ENCODE results near the gene BCL7C. TPM values are rescaled to one million over a fixed set of nuclear protein-coding genes. Genes with fewer than 3 reads are reported as not detected.

Gene BCL7C
- total RNA-seq, 1 donor from 2014 or later = 34.6 TPM

DNA sequence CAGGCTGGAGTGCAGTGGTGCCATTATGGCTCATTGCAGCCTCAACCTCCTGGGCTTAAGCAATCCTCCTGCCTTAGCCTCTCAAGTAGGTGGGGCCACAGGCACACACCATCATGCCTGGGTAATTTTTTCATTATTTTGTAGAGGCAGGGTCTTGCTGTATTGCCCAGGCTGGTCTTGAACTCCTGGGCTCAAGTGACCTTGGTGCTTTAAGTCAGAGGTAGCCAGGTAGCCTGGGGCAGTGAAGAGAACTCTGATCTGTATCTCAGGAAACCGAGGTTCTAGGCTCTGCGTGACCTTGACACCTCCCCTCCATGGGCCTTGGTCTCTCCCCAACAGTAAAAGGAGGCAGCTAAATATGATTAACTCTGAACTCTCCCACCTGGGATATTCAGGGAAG lies 5.9 kb upstream of the BCL7C start:
- DNase-seq (ENCODE audit: low spot score) = no peak
- peaks cover 38% of the 10 kb centered on the region for H3K4me1 Mint-ChIP-seq (ENCODE audit: low read depth)
- H3K36me3 Mint-ChIP-seq (ENCODE audit: low read depth) = no peaks in the 10 kb centered on the region
- no peak overlapping the region for H3K4me3 Mint-ChIP-seq (ENCODE audit: unreplicated experiment)
- TF ChIP-seq CTCF (IDR thresholded peaks at IDR 0.05) = no peak
- H3K27ac Mint-ChIP-seq (ENCODE audit: unreplicated experiment) = no peak overlapping the region
- no peaks in the 10 kb centered on the region for H3K9me3 Mint-ChIP-seq (ENCODE audit: low read depth)
- H3K27me3 Mint-ChIP-seq (ENCODE audit: low read depth) = no peaks in the 10 kb centered on the region

DNA sequence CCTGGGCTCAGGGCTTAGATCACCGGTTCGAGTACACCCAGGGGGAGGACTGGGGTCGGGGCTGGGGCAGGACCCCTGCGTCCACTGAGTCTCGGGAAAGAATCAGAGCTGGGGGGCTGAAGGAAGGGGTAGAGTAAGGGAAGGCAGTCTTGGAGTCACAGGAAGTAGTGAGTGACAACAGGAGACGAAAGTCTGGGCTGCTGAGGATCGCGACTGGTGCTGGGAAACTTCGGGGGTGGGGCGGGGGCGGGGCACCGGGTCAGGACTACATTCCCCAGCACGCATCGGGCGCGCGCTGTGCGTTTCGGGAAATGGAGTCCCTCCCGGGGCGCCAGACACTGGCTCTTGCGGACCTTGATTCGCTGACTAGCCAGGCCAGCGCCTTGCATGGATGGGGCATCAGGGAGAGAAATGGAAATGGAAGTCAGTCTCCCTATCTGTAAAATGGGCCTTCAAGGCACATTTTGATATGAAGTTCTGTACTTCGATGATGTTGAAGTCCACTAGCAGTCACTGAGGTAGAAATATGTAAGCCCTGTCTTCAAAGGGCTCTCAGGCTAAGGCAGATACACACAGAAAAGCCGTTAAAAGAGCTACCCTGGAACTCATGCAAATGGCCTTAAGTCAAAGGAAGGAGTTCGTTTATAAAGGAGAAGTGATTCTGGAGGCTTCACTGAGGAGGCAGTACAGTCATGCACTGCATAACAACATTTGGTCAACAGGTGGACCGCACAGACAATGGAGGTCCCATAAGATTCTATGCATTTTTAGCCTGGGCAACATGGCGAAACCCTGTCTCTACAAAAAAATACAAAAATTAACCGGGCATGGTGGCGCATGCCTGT lies 3.2 kb upstream of the BCL7C start:
- no peak for TF ChIP-seq CTCF (IDR thresholded peaks at IDR 0.05)

GRCh38 chr16:30896261-30896888 lies 2.5 kb upstream of the BCL7C start, which contains the start of gene CTF1:
TSS of gene CTF1 (plus strand) at chr16:30896614. CDS start at chr16:30896644, 30 bp downstream.
- peaks cover 47% of the 10 kb centered on the region for H3K4me1 Mint-ChIP-seq (ENCODE audit: low read depth)
- TF ChIP-seq CTCF (IDR thresholded peaks at IDR 0.05) = no peak
- H3K27ac Mint-ChIP-seq (ENCODE audit: unreplicated experiment) = peak within 1 kb of the TSS; percentile 100
- H3K27me3 Mint-ChIP-seq (ENCODE audit: low read depth) = no peaks in the 10 kb centered on the region
- peak within 1 kb of the TSS; percentile 89 for H3K4me3 Mint-ChIP-seq (ENCODE audit: unreplicated experiment)
- H3K9me3 Mint-ChIP-seq (ENCODE audit: low read depth) = no peaks in the 10 kb centered on the region
- no peaks in the 10 kb centered on the region for H3K36me3 Mint-ChIP-seq (ENCODE audit: low read depth)
- DNase-seq (ENCODE audit: low spot score) = peak; percentile 90

More for the DNA sequence above, 3.2 kb upstream of the BCL7C start:
- peaks cover 47% of the 10 kb centered on the region for H3K4me1 Mint-ChIP-seq (ENCODE audit: low read depth)
- peak; percentile 95 for DNase-seq (ENCODE audit: low spot score)
- H3K36me3 Mint-ChIP-seq (ENCODE audit: low read depth) = no peaks in the 10 kb centered on the region
- H3K4me3 Mint-ChIP-seq (ENCODE audit: unreplicated experiment) = peak overlapping the region; percentile 89
- H3K9me3 Mint-ChIP-seq (ENCODE audit: low read depth) = no peaks in the 10 kb centered on the region
- H3K27me3 Mint-ChIP-seq (ENCODE audit: low read depth) = no peaks in the 10 kb centered on the region
- H3K27ac Mint-ChIP-seq (ENCODE audit: unreplicated experiment) = peak overlapping the region; percentile 100

DNA sequence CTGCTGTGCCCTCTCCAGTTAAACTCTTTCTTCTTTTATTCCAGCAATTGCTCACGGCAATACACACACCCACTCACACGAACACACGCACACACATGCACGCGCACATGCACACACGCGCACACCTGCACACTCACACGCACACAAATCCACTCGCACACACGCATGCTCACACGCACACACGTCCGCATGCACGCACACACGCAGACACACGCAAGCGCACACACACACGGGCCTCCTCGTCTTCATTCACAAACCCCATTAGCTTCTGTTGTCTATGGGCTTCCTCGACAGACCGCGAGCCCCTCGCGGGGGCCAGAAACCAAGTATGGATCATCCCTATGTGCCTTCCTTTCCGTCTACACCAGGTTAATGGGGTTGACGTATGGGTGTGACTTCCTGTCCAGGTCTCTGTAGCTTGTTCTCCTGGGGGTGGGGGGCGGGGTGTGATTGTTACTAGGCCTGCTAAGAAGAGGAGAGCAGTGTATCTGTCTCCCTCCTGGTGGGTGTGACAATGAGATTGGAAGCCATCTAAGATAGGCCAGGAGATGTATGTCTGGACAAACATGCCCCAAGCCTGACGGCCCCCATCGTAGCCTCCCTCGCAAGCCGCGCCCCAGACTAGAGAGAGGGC lies 1.9 kb upstream of the BCL7C start:
- H3K27me3 Mint-ChIP-seq (ENCODE audit: low read depth) = no peaks in the 10 kb centered on the region
- H3K9me3 Mint-ChIP-seq (ENCODE audit: low read depth) = no peaks in the 10 kb centered on the region
- H3K4me1 Mint-ChIP-seq (ENCODE audit: low read depth) = peaks cover 47% of the 10 kb centered on the region
- no peak for DNase-seq (ENCODE audit: low spot score)
- TF ChIP-seq CTCF (IDR thresholded peaks at IDR 0.05) = no peak
- peak overlapping the region; percentile 100 for H3K27ac Mint-ChIP-seq (ENCODE audit: unreplicated experiment)
- H3K36me3 Mint-ChIP-seq (ENCODE audit: low read depth) = peaks cover 2% of the 10 kb centered on the region
- peak overlapping the region; percentile 89 for H3K4me3 Mint-ChIP-seq (ENCODE audit: unreplicated experiment)

All from chondrocyte (in vitro differentiated cells).